Measurements from ENCODE around the gene PHLPP1.

Gene PHLPP1

DNA sequence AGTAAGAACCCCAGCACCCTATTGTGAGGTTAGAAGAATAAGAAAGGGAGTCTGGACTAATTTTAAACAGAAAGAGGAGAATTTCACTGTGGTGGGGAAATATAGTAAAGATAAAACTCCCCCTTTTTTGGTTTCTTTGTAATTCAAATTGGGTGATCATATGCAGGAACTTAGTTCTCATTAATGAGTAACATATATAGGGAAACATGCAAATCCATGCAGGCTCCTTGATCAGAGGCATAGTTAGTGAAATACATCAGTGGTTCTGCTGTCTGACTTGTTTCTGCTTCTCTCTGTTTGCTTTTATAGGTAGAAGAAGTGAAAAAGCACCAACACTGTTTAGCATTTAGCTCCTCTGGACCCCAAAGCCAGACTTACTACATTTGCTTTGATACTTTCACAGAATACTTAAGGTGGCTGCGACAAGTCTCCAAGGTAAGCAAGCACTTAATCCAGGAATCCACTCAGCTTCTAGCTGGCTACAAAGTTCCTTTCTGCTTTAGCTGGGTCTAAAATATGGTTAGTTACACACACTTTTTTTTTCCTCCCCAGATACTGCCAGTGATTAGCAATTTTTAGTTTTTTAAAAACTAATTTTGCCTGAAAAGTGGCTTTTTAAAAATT is 123.2 kb downstream of the PHLPP1 start:
- H3K4me1 ChIP-seq (ENCODE audit: control insufficient read depth, insufficient read depth, low read length), result no peaks in the 10 kb centered on the region
- ChIA-PET CTCF (no interaction called here), POLR2A (no interaction called here)
- H3K27ac ChIP-seq (ENCODE audit: extremely low read depth, low read depth, low read length), result no peak overlapping the region
- no peak for TF ChIP-seq ZNF624 (tag by site-specific recombination; IDR thresholded peaks at IDR 0.05)
- TF ChIP-seq ZNF175 (tag by site-specific recombination; IDR thresholded peaks at IDR 0.05), result no peak
- TF ChIP-seq, protein P1, sequence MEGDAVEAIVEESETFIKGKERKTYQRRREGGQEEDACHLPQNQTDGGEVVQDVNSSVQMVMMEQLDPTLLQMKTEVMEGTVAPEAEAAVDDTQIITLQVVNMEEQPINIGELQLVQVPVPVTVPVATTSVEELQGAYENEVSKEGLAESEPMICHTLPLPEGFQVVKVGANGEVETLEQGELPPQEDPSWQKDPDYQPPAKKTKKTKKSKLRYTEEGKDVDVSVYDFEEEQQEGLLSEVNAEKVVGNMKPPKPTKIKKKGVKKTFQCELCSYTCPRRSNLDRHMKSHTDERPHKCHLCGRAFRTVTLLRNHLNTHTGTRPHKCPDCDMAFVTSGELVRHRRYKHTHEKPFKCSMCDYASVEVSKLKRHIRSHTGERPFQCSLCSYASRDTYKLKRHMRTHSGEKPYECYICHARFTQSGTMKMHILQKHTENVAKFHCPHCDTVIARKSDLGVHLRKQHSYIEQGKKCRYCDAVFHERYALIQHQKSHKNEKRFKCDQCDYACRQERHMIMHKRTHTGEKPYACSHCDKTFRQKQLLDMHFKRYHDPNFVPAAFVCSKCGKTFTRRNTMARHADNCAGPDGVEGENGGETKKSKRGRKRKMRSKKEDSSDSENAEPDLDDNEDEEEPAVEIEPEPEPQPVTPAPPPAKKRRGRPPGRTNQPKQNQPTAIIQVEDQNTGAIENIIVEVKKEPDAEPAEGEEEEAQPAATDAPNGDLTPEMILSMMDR (tag by site-specific recombination; IDR thresholded peaks at IDR 0.05), result no peak
- no peak for TF ChIP-seq GFI1B (tag by site-specific recombination; IDR thresholded peaks at IDR 0.05)
- no peak for TF ChIP-seq ZNF37A (tag by site-specific recombination; IDR thresholded peaks at IDR 0.05)
- H3K9me3 ChIP-seq (ENCODE audit: control insufficient read depth, insufficient read depth, low read depth, low read length), result no peaks in the 10 kb centered on the region
- peaks cover 0 to 5% of the 10 kb centered on the region in 2 experiments; a peak in 1 of 3 replicates for H3K36me3 ChIP-seq (ENCODE audit: control insufficient read depth in 2 of 2, insufficient read depth in 1 of 2, low read length in 2 of 2)
- H3K4me3 ChIP-seq (ENCODE audit: low read depth, low read length), result no peak overlapping the region

DNA sequence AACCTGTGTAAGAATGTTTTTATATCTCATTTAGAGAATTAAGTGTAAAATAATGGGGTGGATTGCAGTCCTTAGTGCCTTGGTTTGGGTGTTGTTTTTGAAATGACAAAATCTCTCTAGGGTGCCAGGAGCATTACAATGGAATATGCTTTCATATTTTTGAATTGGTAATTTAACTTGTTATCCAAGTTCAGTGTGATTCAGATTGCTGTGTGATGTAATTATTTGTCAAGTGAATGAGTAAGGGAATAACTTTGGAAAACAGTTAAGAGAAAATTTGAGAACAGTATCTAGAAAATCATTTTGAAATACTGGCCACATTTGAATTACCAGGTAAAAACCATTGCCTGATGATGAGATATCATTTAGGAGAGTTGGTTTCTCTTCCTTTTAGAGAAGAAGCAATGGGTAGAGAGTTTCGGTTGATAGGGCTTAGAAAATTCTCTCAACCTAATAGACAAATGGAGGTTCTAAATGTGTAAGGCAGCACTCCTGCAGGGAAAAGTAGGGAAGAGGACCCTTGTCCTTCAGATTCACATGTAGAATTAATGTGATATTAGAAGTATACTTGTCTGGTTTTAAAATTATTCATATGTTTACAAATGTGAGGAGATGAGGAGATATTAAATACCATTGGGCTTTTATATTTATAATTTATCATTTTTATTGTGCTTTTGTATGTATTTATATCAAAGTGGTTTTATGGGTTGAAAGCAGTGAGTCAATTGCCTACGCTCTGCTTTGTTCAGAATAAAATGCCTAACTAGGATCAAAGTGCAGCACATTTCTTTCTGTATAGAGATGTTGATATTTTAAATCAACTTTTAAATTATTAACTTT is 124.8 kb downstream of the PHLPP1 start:
- Histone ChIP-seq H3K27ac (ENCODE audit: extremely low read depth, low read depth, low read length) (no peak overlapping the region), H3K9me3 (ENCODE audit: control insufficient read depth, insufficient read depth, low read depth, low read length) (no peaks in the 10 kb centered on the region), H3K4me1 (ENCODE audit: control insufficient read depth, insufficient read depth, low read length) (no peaks in the 10 kb centered on the region), H3K36me3 (ENCODE audit: control insufficient read depth in 2 of 2, insufficient read depth in 1 of 2, low read length in 2 of 2) (peaks cover 0 to 5% of the 10 kb centered on the region in 2 experiments; a peak in 1 of 3 replicates), H3K4me3 (ENCODE audit: low read depth, low read length) (no peak overlapping the region)
- CTCF ChIA-PET, result no interaction called here
- POLR2A ChIA-PET, result no interaction called here
- TF ChIP-seq ZNF658 (tag by site-specific recombination; IDR thresholded peaks at IDR 0.05) (no peak), ZNF747 (tag by site-specific recombination; IDR thresholded peaks at IDR 0.05) (no peak), ZNF23 (tag by site-specific recombination; IDR thresholded peaks at IDR 0.05; ENCODE audit: borderline replicate concordance) (no peak), ZNF660 (tag by site-specific recombination; IDR thresholded peaks at IDR 0.05) (no peak), ZNF600 (tag by site-specific recombination; IDR thresholded peaks at IDR 0.05) (no peak), ZNF423 (tag by site-specific recombination; IDR thresholded peaks at IDR 0.05) (no peak), ZNF670 (tag by site-specific recombination; IDR thresholded peaks at IDR 0.05; ENCODE audit: low read depth) (no peak), ZNF112 (tag by site-specific recombination; IDR thresholded peaks at IDR 0.05) (no peak), ZSCAN16 (tag by site-specific recombination; IDR thresholded peaks at IDR 0.05) (no peak)
- TF ChIP-seq, protein P2, sequence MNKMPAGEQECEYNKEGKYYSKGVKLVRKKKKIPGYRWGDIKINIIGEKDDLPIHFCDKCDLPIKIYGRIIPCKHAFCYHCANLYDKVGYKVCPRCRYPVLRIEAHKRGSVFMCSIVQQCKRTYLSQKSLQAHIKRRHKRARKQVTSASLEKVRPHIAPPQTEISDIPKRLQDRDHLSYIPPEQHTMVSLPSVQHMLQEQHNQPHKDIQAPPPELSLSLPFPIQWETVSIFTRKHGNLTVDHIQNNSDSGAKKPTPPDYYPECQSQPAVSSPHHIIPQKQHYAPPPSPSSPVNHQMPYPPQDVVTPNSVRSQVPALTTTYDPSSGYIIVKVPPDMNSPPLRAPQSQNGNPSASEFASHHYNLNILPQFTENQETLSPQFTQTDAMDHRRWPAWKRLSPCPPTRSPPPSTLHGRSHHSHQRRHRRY (tag by site-specific recombination; IDR thresholded peaks at IDR 0.05), result no peak
- TF ChIP-seq, protein P3, sequence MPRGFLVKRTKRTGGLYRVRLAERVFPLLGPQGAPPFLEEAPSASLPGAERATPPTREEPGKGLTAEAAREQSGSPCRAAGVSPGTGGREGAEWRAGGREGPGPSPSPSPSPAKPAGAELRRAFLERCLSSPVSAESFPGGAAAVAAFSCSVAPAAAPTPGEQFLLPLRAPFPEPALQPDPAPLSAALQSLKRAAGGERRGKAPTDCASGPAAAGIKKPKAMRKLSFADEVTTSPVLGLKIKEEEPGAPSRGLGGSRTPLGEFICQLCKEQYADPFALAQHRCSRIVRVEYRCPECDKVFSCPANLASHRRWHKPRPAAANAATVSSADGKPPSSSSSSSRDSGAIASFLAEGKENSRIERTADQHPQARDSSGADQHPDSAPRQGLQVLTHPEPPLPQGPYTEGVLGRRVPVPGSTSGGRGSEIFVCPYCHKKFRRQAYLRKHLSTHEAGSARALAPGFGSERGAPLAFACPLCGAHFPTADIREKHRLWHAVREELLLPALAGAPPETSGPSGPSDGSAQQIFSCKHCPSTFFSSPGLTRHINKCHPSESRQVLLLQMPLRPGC (tag by site-specific recombination; IDR thresholded peaks at IDR 0.05), result no peak
- TF ChIP-seq, protein P4, sequence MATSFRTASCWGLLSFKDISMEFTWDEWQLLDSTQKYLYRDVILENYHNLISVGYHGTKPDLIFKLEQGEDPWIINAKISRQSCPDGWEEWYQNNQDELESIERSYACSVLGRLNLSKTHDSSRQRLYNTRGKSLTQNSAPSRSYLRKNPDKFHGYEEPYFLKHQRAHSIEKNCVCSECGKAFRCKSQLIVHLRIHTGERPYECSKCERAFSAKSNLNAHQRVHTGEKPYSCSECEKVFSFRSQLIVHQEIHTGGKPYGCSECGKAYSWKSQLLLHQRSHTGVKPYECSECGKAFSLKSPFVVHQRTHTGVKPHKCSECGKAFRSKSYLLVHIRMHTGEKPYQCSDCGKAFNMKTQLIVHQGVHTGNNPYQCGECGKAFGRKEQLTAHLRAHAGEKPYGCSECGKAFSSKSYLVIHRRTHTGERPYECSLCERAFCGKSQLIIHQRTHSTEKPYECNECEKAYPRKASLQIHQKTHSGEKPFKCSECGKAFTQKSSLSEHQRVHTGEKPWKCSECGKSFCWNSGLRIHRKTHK (tag by site-specific recombination; IDR thresholded peaks at IDR 0.05), result no peak
